Right lobe of liver (tissue), 4 donors: ENCODE data around the gene ATP2B1.

ENCODE experiments used
- CTCF ChIP-seq, 4 donors: fragments of 200-600 bp in 3 of 4; fragments of 450-650 bp in 1 of 4; IDR thresholded peaks; one replicate each; pipeline versions ENCODE4 v1.5.1 to v1.8.0; 2016 to 2022; ENCODE audit warnings: antibody characterized with exemption in 4 of 4, mild to moderate bottlenecking in 2 of 4
- POLR2A ChIP-seq: fragments of 450-650 bp; IDR thresholded peaks from one replicate; pipeline ENCODE4 v1.6.1; 2017; ENCODE audit warnings: antibody characterized with exemption, mild to moderate bottlenecking
- donor health status: DM: no; HTN: no; CAD: no.
- donor health status: DM: no; HTN: no; CAD: no.
- donor health status: DM: no; HTN: yes; CAD: no.

DNA sequence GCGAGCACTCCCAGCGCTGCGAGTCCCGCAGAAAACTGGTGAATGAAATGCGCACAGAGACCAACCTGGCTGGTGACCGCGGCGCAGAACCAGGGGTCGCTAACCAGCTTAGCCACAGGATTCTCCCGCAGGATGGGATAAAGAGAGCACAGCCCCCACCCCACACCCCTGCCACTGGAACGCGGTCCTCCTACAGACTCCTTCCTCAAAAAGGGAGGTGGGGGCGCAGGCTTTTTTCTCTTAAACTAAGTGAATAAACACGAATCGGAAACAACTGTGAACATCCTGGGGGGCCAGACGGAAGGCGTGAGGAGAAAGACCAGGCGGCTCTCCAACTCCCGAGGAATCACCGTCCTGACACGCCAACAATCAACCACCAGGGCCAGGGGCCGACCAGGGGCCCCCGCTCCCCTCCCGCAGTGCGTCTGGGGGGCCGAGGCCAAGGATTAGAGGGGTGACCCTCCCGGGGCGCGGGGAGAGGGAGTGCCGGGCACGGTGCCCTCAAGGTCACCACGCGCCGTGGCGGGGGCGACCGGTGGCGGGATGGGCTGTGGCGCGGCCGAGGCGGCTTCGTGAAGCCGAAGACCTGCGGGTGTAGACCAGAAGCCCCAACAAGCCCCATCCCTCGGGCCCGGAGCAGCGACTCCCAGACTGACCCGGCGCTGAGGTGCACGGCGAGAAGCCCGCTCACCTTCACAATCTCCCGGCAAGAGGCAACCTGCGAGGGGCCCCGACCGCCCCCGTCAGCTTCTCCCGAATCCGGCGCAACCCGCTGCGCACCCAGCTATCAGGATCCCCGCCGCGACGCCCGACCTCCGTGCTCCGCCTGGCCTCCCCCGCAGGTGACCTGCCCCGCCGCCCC lies 704 bp downstream of the ATP2B1 start:
- no peak for TF ChIP-seq POLR2A
- no peak for TF ChIP-seq CTCF (IDR thresholded peaks at IDR 0.05)
